ENCODE results near the gene SLCO1A2.

The SLCO1A2 gene

GRCh38 chr12:21354641-21355040 is 19.9 kb upstream of the SLCO1A2 start:
- TF ChIP-seq, protein P1, sequence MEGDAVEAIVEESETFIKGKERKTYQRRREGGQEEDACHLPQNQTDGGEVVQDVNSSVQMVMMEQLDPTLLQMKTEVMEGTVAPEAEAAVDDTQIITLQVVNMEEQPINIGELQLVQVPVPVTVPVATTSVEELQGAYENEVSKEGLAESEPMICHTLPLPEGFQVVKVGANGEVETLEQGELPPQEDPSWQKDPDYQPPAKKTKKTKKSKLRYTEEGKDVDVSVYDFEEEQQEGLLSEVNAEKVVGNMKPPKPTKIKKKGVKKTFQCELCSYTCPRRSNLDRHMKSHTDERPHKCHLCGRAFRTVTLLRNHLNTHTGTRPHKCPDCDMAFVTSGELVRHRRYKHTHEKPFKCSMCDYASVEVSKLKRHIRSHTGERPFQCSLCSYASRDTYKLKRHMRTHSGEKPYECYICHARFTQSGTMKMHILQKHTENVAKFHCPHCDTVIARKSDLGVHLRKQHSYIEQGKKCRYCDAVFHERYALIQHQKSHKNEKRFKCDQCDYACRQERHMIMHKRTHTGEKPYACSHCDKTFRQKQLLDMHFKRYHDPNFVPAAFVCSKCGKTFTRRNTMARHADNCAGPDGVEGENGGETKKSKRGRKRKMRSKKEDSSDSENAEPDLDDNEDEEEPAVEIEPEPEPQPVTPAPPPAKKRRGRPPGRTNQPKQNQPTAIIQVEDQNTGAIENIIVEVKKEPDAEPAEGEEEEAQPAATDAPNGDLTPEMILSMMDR (IDR thresholded peaks at IDR 0.05; ENCODE audit: insufficient read depth, low read depth, low read length, missing control alignments) = no peak
- no peak for DNase-seq (ENCODE audit: low read depth)
- no peak overlapping the region for H3K4me3 ChIP-seq (ENCODE audit: low read depth, low read length)

- TF ChIP-seq, protein P1 (IDR thresholded peaks at IDR 0.05; ENCODE audit: insufficient read depth, low read depth, low read length, missing control alignments) = no peak
- no peak overlapping the region for H3K4me3 ChIP-seq (ENCODE audit: low read depth, low read length)
- no peak for DNase-seq (ENCODE audit: low read depth)
These were observed 19.2 kb upstream of the SLCO1A2 start for GRCh38 chr12:21353948-21354347.

DNA sequence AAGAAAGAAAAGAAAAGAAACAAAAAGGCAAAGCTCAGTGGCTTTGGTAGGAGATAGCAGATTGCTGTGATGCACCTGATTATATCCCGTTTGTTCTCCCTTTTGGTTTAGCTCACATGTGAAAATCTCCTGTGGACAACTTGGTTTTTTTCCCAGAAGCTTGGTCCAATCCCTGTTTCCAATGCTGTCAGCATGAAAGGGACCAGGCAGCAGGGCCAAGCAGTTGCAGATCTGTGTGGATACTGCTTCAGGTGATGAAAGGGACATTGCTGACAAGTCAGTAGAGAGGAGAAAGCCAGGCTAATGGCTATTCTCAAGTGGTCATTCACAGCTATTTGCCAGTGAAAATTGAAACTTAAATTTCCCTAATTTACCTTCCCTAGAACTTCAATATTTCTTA is 18.8 kb upstream of the SLCO1A2 start:
- no peak overlapping the region for H3K4me3 ChIP-seq (ENCODE audit: low read depth, low read length)
- DNase-seq (ENCODE audit: low read depth) = no peak
- TF ChIP-seq, protein P1 (IDR thresholded peaks at IDR 0.05; ENCODE audit: insufficient read depth, low read depth, low read length, missing control alignments) = no peak

DNA sequence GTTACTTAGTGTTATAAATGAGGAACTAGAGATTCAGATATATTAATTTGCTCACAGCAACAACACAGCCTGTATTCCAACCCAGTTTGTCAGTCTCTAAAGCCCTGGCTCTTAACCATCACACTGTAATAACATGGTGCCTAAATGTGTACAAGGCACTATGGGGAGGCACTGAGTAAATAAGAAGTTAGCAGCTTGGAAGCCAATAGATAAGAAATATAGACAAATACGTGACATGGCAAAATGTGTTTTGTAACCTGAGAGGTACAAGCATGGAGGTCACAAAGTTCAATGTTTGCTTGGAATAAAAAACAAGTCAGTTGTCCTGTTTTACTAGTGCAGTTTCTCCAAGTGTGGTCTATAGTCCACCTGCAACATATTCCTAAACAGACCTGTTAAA is 16.3 kb upstream of the SLCO1A2 start:
- no peak for DNase-seq (ENCODE audit: low read depth)
- TF ChIP-seq, protein P1 (IDR thresholded peaks at IDR 0.05; ENCODE audit: insufficient read depth, low read depth, low read length, missing control alignments) = no peak
- H3K4me3 ChIP-seq (ENCODE audit: low read depth, low read length) = no peak overlapping the region

DNA sequence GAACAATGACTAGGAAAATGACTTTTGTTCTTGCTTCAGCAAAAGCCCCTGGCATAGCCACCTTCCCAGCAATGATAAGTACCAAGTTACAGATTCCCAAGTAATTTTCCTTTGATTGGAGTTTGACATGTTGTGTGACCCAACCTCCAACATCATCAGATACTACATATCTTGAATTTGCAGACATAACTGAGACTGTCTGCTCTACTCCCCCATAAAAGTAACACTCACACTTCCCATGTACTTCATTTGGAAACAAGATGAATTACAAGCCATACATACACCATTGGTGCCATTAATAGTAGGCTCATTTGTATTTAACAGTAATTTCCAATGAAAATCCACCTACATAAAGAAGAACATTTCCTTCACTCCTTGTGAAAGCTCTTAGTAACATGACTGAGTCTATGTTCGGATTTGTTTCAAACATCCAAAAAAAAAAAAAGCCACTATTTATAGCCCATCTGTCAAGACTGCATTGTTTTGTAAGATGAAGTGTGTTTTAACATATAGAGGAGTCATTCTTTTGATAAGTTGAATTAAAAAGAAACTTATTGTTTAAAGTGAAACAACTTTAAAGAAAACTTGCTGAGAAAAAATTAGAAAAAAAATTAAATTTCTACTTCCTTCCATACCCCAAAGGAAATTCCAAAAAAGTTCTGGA is 12.0 kb upstream of the SLCO1A2 start:
- DNase-seq (ENCODE audit: low read depth) = no peak
- H3K4me3 ChIP-seq (ENCODE audit: low read depth, low read length) = no peak overlapping the region
- TF ChIP-seq, protein P1 (IDR thresholded peaks at IDR 0.05; ENCODE audit: insufficient read depth, low read depth, low read length, missing control alignments) = no peak

GRCh38 chr12:21343636-21344035 is 8.9 kb upstream of the SLCO1A2 start:
- H3K4me3 ChIP-seq (ENCODE audit: low read depth, low read length) = no peak overlapping the region
- TF ChIP-seq, protein P1 (IDR thresholded peaks at IDR 0.05; ENCODE audit: insufficient read depth, low read depth, low read length, missing control alignments) = no peak
- no peak for DNase-seq (ENCODE audit: low read depth)

- TF ChIP-seq, protein P1 (IDR thresholded peaks at IDR 0.05; ENCODE audit: insufficient read depth, low read depth, low read length, missing control alignments) = no peak
- H3K4me3 ChIP-seq (ENCODE audit: low read depth, low read length) = no peak overlapping the region
- DNase-seq (ENCODE audit: low read depth) = no peak
These were observed 7.1 kb upstream of the SLCO1A2 start for GRCh38 chr12:21341769-21342168.

All from GM12865 (cell line).